Mucosa of gallbladder (tissue), 1 donor: Measurements from ENCODE around the gene CDC14A. TPM values are rescaled to one million over a fixed set of nuclear protein-coding genes. Genes with fewer than 3 reads are reported as not detected.
A peak's percentile ranks its signal among the peaks of the same experiment; 100 is the strongest.
"Not testable (repeated sequence)": the region's sequence is repeated elsewhere in the genome, so short reads cannot be mapped to it uniquely, and the experiment has no call there.

ENCODE experiments used
- DNase-seq: peaks from one replicate; pipeline ENCODE4 v3.0.0-alpha.2; 2020; ENCODE audit warnings: low spot score
- total RNA-seq: library from RNA; stranded (reverse); gene quantifications from one replicate; pipeline ENCODE4 v1.2.1, GENCODE V29; 2021
- donor health status: DM: no; HTN: no; CAD: no.

The CDC14A gene
- total RNA-seq, 1 donor from 2014 or later = 7.1 TPM

DNA sequence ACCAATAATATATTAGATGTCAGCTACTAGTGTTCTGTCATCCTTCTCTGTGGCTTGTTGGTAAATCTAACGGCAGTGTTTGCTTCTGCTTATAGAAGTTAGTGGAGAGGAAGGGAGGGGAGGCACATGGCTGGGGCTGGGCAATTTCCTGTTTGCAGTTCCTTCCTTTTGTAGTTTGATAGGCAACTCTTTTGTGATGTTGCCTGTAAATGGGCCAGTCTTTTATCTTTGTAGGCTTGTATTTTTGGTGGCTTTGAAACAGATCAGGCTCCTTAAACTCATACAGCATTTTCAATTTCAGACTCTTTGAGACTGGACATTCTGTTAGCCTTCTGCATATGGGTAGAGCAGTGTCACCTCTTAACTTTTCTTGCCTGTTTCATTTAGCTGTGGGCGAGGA is 48.1 kb downstream of the CDC14A start:
- DNase-seq = peak; percentile 25

DNA sequence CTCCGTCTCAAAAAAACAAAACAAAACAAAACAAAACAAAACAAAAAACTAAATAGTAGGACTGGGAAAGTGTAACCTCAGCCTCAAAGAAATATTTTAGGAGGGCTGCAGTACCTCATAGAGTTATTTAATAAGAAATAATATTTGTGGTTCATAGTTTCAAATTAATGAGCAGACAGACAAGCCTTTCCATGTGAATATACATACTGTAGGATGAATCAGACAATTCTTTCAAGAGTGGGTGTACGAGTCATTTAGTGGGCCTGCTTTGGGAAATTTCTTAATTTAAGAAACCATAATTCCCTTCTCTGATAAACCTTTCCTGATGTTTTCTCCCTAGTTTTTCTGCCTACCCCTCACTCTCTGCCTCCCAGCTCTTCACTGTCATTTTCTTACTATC is 52.5 kb downstream of the CDC14A start:
- no peak for DNase-seq

DNA sequence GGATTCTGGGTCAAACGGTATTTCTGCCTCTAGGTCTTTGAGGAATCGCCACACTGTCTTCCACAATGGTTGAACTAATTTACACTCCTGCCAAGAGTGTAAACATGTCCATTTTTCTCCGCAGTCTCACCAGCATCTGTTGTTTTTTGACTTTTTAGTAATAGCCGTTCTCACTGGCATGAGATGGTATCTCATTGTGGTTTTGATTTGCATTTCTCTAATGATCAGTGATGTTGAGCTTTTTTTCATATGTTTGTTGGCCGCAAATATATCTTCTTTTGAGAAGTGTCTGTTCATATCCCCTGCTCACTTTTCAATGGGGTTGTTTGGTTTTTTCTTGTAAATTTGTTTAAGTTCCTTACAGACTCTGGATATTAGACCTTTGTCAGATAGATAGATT is 53.6 kb downstream of the CDC14A start:
- not testable (repeated sequence) for DNase-seq

GRCh38 chr1:100407390-100407789 is 55.1 kb downstream of the CDC14A start:
- DNase-seq = not testable (repeated sequence)

GRCh38 chr1:100411019-100411418 is 58.7 kb downstream of the CDC14A start:
- DNase-seq = no peak

DNA sequence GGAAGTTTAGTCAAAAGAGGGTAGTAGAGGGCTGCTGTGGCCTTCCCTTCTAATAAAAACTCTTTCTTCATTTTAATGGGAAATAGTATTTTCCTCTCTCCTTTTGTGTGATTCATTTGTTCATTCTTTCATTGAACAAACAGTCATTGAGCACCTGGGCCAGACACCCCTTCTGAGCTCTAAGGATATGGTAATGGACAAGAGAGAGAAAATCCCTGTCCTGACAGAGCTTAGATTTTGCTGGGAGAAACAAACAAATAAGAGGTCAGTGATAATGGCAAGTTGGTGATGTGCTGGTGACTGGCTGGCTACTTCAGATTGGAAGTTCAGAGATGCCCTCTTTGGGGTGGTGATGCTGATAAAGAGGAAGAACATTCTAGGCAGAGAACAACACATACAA is 59.3 kb downstream of the CDC14A start:
- DNase-seq = no peak

- DNase-seq = no peak
These were observed 60.7 kb downstream of the CDC14A start for GRCh38 chr1:100413035-100413434.

DNA sequence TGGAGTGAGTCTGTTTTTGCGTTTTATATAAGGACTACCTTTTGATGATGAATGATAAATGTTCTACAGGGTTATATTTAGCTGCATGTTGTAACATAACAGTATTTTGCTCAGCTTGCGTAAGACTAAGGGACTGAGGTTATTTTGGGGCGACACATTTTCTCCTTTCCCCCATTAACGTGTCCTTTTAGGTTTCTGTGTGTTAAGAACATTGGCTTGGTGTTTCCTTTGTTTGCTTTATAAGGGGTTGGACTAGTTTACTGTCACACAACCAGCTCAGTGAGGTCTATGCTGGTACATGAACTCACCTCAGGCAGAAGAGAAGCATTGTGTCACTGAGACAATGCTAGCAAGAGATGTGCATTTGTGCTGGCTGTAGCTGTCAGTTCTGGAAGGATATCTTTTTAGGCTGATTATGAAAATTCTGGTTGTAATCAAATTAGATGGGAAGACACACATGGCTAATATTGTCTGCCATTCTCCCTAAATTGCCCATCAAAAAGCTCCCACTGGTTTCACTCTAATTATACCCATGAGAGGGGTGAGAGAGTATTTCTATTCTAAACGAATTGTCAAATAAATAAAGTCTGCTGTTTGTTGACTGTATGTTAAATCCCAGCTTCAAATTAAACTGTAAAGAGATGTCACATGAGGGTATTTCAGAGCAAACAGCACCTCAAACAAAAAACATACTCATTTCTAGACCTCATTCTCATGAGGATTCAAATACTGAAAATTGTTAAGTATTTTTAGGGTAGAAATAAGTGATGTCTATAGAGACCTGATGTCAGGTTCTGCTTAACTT is 62.6 kb downstream of the CDC14A start:
- no peak for DNase-seq

DNA sequence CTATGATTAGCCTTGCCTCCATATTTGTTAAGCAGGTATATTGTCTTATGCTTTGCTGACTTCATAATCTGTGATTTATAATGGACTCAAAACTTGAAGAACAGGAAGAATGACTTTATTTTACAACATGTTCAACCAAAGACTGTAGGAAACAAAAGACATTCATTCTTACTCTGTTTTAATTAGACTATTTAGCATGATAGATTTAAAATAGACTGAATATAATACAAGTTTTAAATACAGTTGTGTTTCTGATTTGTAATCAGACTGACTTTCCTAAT is 63.1 kb downstream of the CDC14A start:
- DNase-seq = no peak

- DNase-seq = no peak
These were observed 66.8 kb downstream of the CDC14A start for GRCh38 chr1:100419072-100419471.

DNA sequence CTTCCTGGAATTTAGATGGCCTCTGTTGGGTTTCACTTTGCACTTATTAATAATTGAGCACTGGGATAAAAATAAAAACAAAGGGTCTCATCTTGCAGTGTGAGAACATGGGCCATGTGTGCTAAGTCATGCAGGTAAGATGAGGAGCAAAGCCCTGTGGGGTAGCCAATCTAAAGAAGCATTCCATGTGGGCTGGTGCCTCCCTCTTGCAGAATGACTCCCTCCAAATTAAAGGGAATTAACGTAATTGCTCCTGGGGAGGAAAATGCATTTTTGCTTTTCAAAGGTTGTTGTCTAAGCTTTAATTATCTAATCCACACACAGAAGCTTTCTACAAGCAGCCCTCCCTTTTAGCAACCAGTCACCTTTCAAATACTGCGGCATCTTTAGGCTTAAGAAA is 69.8 kb downstream of the CDC14A start:
- no peak for DNase-seq

DNA sequence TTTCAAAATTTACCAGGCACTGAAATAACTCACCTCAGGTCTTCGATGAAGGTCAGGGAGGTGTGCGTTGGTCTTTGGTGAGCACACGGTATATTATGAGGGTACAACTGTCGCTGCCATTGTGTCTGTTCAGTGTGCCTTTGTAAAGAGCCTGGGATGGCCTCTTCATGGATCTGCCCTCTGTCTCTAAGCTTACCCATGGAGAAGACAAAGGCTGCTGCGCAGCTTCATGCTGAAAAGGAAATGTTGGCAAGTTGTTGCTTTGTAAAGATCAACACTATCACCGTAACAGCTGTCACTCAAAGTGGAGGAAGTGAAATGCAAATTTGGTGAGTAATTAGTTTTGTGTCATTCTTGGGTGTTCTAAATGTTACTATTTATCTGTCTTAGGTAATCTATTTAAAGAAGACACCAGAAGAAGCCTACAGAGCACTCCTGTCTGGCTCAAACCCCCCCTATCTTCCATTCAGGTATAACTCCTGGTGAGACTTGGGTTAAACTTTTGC is 71.6 kb downstream of the CDC14A start:
- DNase-seq = no peak

GRCh38 chr1:100428160-100428559 is 75.9 kb downstream of the CDC14A start:
- no peak for DNase-seq

GRCh38 chr1:100430325-100430756 is 78.0 kb downstream of the CDC14A start:
- no peak for DNase-seq

- DNase-seq = no peak
These were observed 79.6 kb downstream of the CDC14A start for GRCh38 chr1:100431954-100432353.

- DNase-seq = no peak
These were observed 81.3 kb downstream of the CDC14A start for GRCh38 chr1:100433563-100433962.

DNA sequence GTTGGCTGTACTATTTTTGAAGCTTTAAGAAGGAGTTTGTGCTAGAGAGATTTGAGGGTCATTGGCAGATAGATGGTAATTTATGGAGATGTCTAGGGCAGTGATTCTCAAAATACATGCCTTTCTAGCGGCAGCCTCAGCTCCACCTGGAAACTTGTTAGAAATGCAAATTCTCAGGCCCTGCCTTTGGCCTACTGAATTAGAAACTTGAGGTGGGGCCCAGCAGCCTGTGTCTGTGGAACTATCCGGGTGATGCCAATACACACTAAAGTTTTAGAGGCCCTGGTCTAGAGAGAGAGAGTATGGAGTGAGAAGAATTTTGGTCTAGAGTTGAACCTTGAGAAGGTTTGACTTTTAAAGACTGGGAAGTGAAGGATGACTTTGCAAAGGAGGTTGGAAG is 82.5 kb downstream of the CDC14A start:
- DNase-seq = no peak

GRCh38 chr1:100438375-100438774 is 86.1 kb downstream of the CDC14A start:
- DNase-seq = no peak

DNA sequence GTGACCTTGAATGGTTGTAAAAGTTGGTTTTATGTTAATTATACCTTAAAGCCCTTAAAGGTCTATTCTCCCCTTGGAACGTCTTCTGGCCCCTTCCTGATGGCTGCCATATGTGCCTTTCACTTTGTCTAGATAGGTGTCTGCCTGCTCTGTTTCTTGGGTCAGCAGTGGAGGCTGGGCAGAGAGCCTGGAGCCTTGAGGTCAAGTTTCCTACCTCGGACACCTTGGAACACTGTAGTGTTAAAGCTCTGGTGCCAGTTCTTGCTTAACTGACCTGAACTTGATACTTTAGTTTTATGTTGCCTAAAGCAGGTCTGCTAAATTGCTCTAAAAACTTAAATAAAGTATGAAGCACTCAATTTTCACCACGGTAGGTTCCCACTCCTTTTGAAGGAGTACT is 86.5 kb downstream of the CDC14A start:
- no peak for DNase-seq

- peak; percentile 21 for DNase-seq
These were observed 87.9 kb downstream of the CDC14A start for GRCh38 chr1:100440075-100440809.

GRCh38 chr1:100441146-100441545 is 88.8 kb downstream of the CDC14A start:
- DNase-seq = no peak

DNA sequence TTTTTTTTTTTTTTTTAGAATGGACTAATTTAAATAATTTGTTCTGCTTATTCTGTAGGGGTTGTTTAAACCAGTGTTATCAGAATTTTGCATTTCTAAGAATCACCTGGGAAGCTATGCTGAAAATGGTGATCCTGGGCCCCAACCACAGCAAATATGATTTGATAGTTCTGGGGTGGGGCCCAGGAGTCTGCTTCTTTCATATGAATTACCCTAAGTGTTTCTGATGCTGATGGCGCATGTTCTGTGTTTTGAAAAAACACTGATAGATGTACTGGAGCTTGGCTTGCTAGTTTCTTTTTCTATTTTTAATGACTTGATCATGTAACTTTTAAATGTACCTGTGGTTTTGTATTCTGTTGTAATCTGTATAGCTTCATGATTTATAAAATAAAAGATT is 89.3 kb downstream of the CDC14A start:
- no peak for DNase-seq
